Measurements from ENCODE around the gene RHEB.

- no peak for TF ChIP-seq CSRNP3 (CRISPR knock-in tag; IDR thresholded peaks at IDR 0.05)
- no peak for TF ChIP-seq ZNF8 (CRISPR knock-in tag; IDR thresholded peaks at IDR 0.05)
- no peak for TF ChIP-seq GLIS3 (CRISPR knock-in tag; IDR thresholded peaks at IDR 0.05)
- no peak for TF ChIP-seq RARB (CRISPR knock-in tag; IDR thresholded peaks at IDR 0.05)
- TF ChIP-seq CREB5 (CRISPR knock-in tag; IDR thresholded peaks at IDR 0.05; ENCODE audit: low read depth), result no peak
- no peak for TF ChIP-seq ZFP30 (CRISPR knock-in tag; IDR thresholded peaks at IDR 0.05)
- no peak for TF ChIP-seq ZFP3 (CRISPR knock-in tag; IDR thresholded peaks at IDR 0.05)
- TF ChIP-seq OSR1 (CRISPR knock-in tag; IDR thresholded peaks at IDR 0.05), result no peak
- TF ChIP-seq TCF4 (CRISPR knock-in tag; IDR thresholded peaks at IDR 0.05; ENCODE audit: borderline replicate concordance), result no peak
- no peak for TF ChIP-seq ESRRG (CRISPR knock-in tag; IDR thresholded peaks at IDR 0.05)
- TF ChIP-seq BACH2 (CRISPR knock-in tag; IDR thresholded peaks at IDR 0.05; ENCODE audit: borderline replicate concordance), result no peak
- no peak for TF ChIP-seq PATZ1 (CRISPR knock-in tag; IDR thresholded peaks at IDR 0.05; ENCODE audit: borderline replicate concordance)
- TF ChIP-seq ARNTL (CRISPR knock-in tag; IDR thresholded peaks at IDR 0.05; ENCODE audit: borderline replicate concordance, low read depth), result no peak
- no peak for TF ChIP-seq TSHZ2 (CRISPR knock-in tag; IDR thresholded peaks at IDR 0.05)
These were observed 40.5 kb upstream of the RHEB start for GRCh38 chr7:151560243-151560642.
